Stimulated activated CD8-positive, alpha-beta memory T cell treated with anti-CD3 and anti-CD28 coated beads, Interleukin-12 subunit alpha, Interleukin-12 subunit beta, amount 100 ng/mL, for 1 hour (primary cell): Measurements from ENCODE around the gene ITGA3.
"Not testable (repeated sequence)": the region's sequence is repeated elsewhere in the genome, so short reads cannot be mapped to it uniquely, and the experiment has no call there.

ENCODE experiments used
- DNase-seq: peaks from one replicate; pipeline ENCODE4 v3.0.0-alpha.2; 2020; ENCODE audit warnings: low read depth

Gene ITGA3

DNA sequence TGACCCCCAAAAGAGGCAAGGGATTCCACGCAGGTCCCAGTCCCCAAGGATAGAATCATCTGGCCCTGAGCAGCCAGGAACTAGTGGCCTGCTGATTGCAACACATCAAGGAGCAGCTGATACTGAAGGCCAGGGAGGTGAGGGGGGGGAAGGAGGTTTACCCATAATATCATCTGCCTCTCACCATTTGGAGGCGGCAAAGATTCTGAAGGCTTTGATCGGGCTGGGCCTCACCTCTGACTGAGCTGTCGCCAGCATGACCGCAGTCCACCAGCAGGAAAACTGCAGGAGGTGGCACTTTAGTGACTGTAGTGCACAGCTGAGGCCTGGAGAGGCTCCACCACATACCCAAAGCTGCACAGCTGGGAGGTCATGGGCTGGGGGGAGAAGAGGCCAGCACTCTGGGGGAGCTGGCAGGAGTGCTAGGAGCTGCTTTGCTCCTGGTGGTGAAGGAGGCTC lies 20.5 kb upstream of the ITGA3 start:
- DNase-seq, result no peak

DNA sequence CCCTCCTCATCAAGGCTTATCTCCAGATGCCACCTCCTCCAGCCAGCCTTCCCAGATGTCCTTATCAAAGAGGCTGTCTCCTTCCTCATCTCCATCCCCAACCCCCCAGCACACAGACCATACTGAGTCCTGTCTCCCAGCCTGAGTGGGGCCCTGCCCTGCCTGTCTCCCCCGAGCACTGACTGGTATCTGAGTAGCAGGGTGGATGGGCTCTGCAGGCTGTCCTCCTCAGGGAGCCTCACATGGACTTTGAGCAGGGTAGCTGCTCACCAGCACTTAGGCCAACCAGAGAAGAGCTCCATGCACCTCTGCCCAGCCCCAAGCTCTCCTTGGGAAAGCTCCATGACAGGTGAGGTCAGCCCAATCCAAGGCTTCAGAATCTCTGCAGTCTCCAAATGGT lies 20.0 kb upstream of the ITGA3 start:
- DNase-seq, result no peak

DNA sequence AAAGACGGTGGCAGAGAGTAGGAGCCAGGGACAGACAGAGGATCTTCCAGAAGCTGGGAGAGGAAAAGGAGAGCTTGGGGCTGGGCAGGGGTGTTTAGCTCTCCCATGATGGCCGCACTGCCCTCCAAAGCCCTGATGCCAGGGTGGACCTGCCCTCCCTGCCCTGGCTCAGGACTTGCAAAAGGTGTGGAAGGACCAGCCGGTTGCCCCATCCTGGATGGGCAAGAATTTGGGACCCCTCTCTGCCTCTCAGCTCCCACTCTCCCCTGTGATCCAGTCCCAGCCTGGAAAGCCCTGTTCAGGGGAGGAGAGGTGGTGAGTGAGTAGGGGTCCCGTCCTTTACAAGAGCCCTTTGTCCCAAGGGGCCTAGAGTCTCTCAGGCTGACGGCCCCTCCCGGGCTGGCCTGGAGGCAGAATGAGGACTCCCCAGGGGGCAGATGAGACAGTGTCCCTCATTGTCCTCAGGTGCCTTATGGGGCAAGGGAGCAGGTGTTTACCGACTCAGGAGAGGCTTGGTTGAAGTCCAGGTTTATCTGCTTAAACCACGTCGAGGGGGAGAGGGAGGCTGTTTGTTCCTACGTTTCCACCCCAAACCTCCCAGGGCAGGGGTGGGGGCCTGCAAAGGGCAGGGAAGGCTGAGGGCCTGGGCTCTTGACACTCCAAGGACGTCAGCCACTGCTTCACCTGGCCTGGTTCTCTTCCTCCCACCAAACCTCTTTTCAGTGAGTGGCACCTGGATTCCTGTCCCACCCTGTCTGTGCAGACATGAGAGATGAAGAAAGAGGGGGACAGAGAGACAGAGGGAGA lies 19.3 kb upstream of the ITGA3 start:
- no peak for DNase-seq

GRCh38 chr17:50037321-50038107 lies 18.4 kb upstream of the ITGA3 start:
- DNase-seq, result no peak

- no peak for DNase-seq
These were observed 16.9 kb upstream of the ITGA3 start for GRCh38 chr17:50039058-50039457.

DNA sequence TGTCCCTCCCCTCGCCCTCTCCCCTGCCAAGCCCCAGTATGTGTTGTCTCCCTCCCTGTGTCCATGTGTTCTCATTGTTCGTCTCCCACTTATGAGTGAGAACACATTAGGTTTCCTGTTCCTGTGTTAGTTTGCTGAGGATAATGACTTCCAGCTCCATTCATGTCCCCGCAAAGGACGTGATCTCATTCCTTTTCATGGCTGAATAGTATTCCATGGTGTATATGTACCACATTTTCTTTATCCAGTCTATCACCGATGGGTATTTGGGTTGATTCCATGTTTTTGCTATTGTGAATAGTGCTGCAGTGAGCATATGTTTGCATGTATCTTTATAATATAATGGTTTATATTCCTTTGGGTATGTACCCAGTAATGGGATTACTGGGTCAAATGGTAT lies 15.4 kb upstream of the ITGA3 start:
- not testable (repeated sequence) for DNase-seq

- DNase-seq, result no peak
These were observed 13.7 kb upstream of the ITGA3 start for GRCh38 chr17:50042211-50042610.

DNA sequence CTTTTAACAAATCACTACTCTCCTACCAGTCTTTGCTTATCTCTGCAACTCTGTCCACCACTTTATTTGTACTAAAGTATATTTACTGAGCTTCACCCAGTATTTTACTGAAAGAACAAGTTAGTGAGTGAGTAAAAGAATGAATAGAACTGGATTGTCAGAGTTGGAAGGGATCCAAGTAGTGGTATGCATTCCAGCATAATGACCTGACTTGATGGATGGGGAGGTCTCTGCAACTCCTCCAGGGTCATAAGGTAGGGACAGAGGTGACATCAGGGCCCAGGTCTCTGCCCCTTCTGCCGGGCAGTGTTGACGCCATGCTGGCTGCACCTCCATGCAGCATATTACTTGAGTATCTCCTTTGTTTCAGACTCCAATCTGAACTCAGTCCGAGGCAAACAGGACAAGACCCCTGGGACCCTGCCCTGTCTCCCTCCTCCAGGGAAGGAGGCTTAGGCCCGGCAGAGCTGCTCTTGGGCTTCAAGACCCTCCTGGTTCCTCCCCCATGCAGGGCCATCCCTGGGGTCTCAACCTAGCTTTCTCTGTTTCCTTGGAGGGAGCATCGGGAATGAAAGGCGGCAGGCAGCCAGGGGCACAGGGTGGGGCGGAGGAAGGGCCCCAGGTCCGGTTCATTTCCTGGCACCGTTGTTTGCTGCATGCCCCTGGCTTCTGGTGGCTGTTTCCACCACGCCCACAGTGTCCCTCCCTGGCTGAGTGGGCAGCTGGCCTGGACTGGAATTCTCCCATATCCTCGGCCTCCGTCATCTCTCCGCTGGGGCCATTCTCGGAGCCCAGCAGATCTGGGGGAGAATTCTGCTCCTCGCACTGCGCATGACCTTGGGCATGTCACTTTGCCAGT lies 12.4 kb upstream of the ITGA3 start:
- no peak for DNase-seq

GRCh38 chr17:50044483-50044882 lies 11.4 kb upstream of the ITGA3 start:
- no peak for DNase-seq

DNA sequence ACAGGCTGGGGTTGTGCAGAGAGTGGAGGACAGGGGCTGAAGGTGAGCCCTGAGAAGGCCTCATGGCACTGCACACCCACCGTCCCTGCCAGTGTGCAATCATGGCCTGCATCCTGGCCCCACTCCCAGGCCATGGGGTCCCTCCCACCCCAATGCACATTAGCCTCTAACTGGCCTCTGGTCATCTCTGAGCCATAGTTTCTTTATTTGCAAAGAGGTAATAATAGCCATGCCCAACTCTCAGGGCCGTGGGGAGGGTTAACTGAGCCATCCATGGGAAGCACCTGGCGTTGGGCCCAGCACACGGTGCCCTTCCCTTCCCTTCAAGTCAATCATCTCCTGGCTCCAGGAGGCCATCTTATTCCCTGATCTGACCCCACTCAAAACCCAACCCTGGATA lies 10.8 kb upstream of the ITGA3 start:
- no peak for DNase-seq

- no peak for DNase-seq
These were observed 9.7 kb upstream of the ITGA3 start for GRCh38 chr17:50046179-50046578.

GRCh38 chr17:50046667-50047066 lies 9.2 kb upstream of the ITGA3 start:
- no peak for DNase-seq

- DNase-seq, result no peak
These were observed 8.8 kb upstream of the ITGA3 start for GRCh38 chr17:50047083-50047482.

- DNase-seq, result no peak
These were observed 8.3 kb upstream of the ITGA3 start for GRCh38 chr17:50047488-50048126.

DNA sequence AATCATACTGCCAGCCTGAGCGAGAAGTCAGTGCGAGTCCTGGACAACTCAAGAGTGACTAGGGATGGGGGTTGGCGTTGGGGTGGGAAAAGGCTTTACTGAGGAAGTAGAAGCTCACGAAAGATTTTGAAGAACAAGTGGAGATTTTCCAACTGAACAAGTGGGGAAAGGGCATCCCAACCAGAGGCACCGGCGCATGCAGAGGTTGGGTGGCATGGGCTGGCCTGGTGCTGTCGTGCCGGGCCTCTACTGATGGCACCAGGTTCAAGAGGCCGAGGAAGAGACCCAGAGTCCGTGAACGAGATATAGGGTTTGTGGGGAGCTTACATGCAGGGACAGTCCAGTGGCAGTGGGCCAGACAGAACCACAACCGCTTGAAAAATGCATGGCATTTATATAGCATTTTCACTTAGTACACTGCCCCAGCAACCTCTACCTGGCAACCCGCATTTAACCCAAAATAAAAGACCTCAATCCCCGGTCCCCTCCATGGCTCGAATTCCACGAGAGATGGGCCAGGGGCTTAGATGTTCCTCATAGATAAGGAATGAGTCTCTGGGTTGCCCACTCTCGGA lies 7.7 kb upstream of the ITGA3 start:
- DNase-seq, result no peak

- DNase-seq, result no peak
These were observed 6.9 kb upstream of the ITGA3 start for GRCh38 chr17:50048988-50049387.

- no peak for DNase-seq
These were observed 6.3 kb upstream of the ITGA3 start for GRCh38 chr17:50049636-50050035.

GRCh38 chr17:50050431-50051032 lies 5.4 kb upstream of the ITGA3 start:
- no peak for DNase-seq

- peak; percentile 30 for DNase-seq
These were observed 4.8 kb upstream of the ITGA3 start for GRCh38 chr17:50051082-50051576.

DNA sequence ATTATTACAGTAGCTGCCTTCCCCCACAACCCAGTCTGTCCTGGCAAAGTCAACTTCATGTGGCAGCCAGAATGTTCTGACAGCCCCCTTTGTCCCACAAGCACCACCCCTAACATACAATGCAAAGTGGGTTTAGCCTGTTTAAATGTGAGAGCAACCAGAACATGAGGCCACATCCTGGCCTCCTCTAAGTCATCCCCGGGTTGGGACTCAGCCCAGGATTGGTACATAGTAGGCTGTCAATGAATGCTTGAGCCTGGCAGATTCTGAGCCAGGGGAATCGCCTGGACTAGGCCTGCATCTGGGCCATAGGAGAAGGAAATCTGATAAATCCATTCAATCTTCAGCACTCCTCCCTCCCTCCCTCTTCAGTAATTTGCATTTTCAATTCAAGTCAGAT lies 4.3 kb upstream of the ITGA3 start:
- DNase-seq, result no peak

DNA sequence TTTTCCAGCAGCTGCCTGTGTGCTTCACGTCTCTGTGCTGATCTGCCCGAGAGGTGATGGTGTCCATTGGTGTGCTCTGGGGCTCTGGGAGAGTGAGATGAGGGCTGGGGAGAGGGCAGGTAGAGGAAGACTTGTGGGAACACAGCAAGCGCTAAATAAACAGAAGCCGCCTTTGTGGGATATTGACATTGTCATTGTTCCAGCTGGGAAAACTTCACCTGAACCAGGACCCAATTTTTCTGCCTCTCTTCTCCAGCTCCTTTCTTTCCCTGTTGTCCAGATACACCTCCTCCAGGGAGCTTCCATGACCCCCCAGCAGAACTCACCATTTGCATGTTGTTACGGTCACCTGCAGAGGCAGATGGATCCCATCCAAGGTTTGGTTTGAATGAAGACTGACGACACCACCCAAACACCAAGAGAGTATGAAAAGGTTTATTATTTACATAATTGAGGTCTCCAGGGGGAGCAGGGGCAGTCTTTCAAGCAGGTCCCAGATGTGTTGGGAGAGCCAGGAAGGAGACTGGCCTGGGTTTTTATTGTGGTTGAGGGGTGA lies 3.6 kb upstream of the ITGA3 start:
- no peak for DNase-seq
